ENCODE results near the gene CCDC170. TPM values are rescaled to one million over a fixed set of nuclear protein-coding genes. Genes with fewer than 3 reads are reported as not detected.

CCDC170 gene
- total RNA-seq, 5 donors from 2014 or later (not counting 1 experiment from before 2014, with no cell fraction given): 0.07 to 0.32 TPM; not detected in 3

DNA sequence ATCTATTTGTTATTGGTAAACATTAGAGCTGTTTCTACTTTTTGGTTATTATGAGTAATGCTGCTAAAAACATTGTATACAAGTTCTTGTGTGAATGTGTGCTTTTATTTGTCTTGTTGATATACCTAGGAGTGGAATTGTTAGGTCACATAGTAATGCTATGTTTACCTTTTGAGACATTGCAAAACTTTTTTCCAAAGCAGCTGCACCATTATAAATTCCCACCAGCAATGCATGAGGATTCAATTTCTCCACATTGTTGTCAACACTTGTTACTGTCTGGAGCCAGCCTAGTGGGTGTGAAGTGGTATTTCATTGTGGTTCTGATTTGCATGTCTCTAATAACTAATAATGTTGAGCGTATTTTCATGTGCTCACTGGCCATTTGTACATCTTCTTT lies 145.9 kb downstream of the CCDC170 start:
- ChIA-PET POLR2A (no interaction called here), CTCF (no interaction called here)
- H3K36me3 Mint-ChIP-seq: no peaks in the 10 kb centered on the region
- no peak overlapping the region for H3K4me3 Mint-ChIP-seq
- Histone ChIP-seq H3K4me3 (ENCODE audit: control insufficient read depth in 1 of 2, extremely low read depth in 1 of 2, low read length in 1 of 2) (no peak overlapping the region), H3K27me3 (replicated peaks in 1 of 2; ENCODE audit: control insufficient read depth in 2 of 2, extremely low read depth in 1 of 2, insufficient read depth in 2 of 2, low read length in 1 of 2) (no peaks in the 10 kb centered on the region), H3K4me1 (ENCODE audit: control insufficient read depth in 1 of 2, extremely low read depth in 1 of 2, insufficient read depth in 2 of 2, low read length in 2 of 2) (no peaks in the 10 kb centered on the region), H3K36me3 (ENCODE audit: control insufficient read depth in 2 of 2, extremely low read depth in 1 of 2, insufficient read depth in 1 of 2, low read length in 1 of 2) (no peaks in the 10 kb centered on the region), H3K27ac (ENCODE audit: low read length) (no peak overlapping the region), H3K9me3 (no peaks in the 10 kb centered on the region)
- no CpG with 5 or more reads among the region's 1 CpG for WGBS (ENCODE audit: insufficient coverage)
- no peak overlapping the region for H3K27ac Mint-ChIP-seq
- peaks cover 0 to 6% (median 0%) of the 10 kb centered on the region in 3 donors for H3K9me3 Mint-ChIP-seq
- no peak for ATAC-seq (replicated peaks in 1 of 4)
- H3K27me3 Mint-ChIP-seq: peaks cover 6 to 7% of the 10 kb centered on the region in 2 donors
- no peak for DNase-seq
- H3K4me1 Mint-ChIP-seq: no peaks in the 10 kb centered on the region

DNA sequence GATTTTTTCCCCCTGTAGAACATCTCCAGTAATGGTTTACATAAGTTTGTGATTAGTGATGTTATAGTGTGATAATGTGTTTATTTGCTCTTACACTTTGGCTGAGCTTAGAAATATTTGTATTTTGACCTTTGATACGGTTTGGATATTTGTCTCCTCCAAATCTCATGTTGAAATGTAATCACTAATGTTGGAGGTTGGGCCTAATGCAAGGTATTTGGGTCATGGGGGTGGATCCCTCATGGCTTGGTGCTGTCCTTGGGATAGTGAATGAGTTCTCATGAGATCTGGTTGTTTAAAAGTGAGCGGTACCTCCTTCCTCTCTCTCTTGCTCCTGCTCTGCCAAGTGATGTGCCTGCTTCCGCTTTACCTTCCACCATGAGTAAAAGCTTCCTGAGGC lies 147.2 kb downstream of the CCDC170 start:
- Mint-ChIP-seq H3K27me3 (peaks cover 13 to 14% of the 10 kb centered on the region in 2 donors), H3K9me3 (peaks cover 0 to 6% (median 0%) of the 10 kb centered on the region in 3 donors), H3K36me3 (no peaks in the 10 kb centered on the region), H3K4me3 (no peak overlapping the region), H3K27ac (no peak overlapping the region), H3K4me1 (no peaks in the 10 kb centered on the region)
- no peaks in the 10 kb centered on the region for H3K27me3 ChIP-seq (replicated peaks in 1 of 2; ENCODE audit: control insufficient read depth in 2 of 2, extremely low read depth in 1 of 2, insufficient read depth in 2 of 2, low read length in 1 of 2)
- H3K4me3 ChIP-seq (ENCODE audit: control insufficient read depth in 1 of 2, extremely low read depth in 1 of 2, low read length in 1 of 2): no peak overlapping the region
- ChIA-PET POLR2A (interaction anchor here in 1 of 2 donors (0.6 kb wide), 1 partner anchor 9 kb away, joined by 20 read pairs; no protein-coding TSS in a partner anchor), CTCF (interaction anchor here in 1 of 2 donors (0.5 kb wide), 1 partner anchor 66 kb away, joined by 3 read pairs; no protein-coding TSS in a partner anchor)
- no peak overlapping the region for H3K27ac ChIP-seq (ENCODE audit: low read length)
- H3K4me1 ChIP-seq (ENCODE audit: control insufficient read depth in 1 of 2, extremely low read depth in 1 of 2, insufficient read depth in 2 of 2, low read length in 2 of 2): no peaks in the 10 kb centered on the region
- ATAC-seq (replicated peaks in 1 of 4) (no peak), DNase-seq (no peak)
- no peaks in the 10 kb centered on the region for H3K9me3 ChIP-seq
- H3K36me3 ChIP-seq (ENCODE audit: control insufficient read depth in 2 of 2, extremely low read depth in 1 of 2, insufficient read depth in 1 of 2, low read length in 1 of 2): no peaks in the 10 kb centered on the region
- WGBS (ENCODE audit: insufficient coverage): no CpG with 5 or more reads among the region's 3 CpGs

DNA sequence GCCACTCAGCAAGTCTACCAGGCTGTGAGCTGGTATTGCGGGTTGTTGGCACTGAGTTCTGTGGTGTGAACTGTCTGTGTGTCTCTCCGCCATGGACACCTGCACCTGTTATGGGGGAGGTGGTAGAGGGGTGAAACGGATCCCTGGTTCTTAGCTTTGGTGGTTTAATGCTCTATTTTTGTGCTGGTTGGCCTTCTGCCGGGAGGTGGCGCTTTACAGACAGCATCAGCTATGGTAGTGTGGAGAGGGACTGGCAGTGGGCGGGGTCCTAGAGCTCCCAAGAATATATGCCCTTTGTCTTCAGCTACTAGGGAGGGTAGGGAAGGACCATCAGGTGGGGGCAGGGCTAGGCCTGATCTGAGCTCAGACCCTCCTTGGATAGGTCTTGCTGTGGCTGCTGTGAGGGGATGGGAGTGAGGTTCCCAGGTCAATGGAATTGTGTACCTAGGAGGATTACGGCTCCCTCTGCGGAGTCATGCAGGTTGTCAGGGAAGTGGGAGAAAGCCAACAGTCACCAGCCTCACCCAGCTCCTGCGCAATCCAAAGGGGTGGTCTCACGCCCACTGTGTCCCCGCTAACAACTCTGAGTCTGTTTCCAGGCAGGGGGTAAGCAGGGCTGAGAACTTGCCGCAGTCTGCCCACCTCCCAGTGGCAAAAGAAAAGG lies 154.3 kb downstream of the CCDC170 start:
- no peaks in the 10 kb centered on the region for H3K9me3 Mint-ChIP-seq
- POLR2A ChIA-PET: no interaction called here
- no peak overlapping the region for H3K4me3 Mint-ChIP-seq
- no peaks in the 10 kb centered on the region for H3K36me3 Mint-ChIP-seq
- H3K27me3 Mint-ChIP-seq: peaks cover 22 to 30% of the 10 kb centered on the region in 2 donors
- peaks cover 0 to 13% of the 10 kb centered on the region in 2 experiments for H3K27me3 ChIP-seq (replicated peaks in 1 of 2; ENCODE audit: control insufficient read depth in 2 of 2, extremely low read depth in 1 of 2, insufficient read depth in 2 of 2, low read length in 1 of 2)
- no peak overlapping the region for H3K4me3 ChIP-seq (ENCODE audit: control insufficient read depth in 1 of 2, extremely low read depth in 1 of 2, low read length in 1 of 2)
- no peak overlapping the region for H3K27ac Mint-ChIP-seq
- no peak overlapping the region for H3K27ac ChIP-seq (ENCODE audit: low read length)
- CTCF ChIA-PET: no interaction called here
- no peaks in the 10 kb centered on the region for H3K9me3 ChIP-seq
- no peaks in the 10 kb centered on the region for H3K4me1 ChIP-seq (ENCODE audit: control insufficient read depth in 1 of 2, extremely low read depth in 1 of 2, insufficient read depth in 2 of 2, low read length in 2 of 2)
- no peaks in the 10 kb centered on the region for H3K4me1 Mint-ChIP-seq
- no peak for DNase-seq
- no peaks in the 10 kb centered on the region for H3K36me3 ChIP-seq (ENCODE audit: control insufficient read depth in 2 of 2, extremely low read depth in 1 of 2, insufficient read depth in 1 of 2, low read length in 1 of 2)
- no peak for ATAC-seq (replicated peaks in 1 of 4)
- WGBS (ENCODE audit: insufficient coverage): 80% methylated on average over 9 of the region's 12 CpGs

DNA sequence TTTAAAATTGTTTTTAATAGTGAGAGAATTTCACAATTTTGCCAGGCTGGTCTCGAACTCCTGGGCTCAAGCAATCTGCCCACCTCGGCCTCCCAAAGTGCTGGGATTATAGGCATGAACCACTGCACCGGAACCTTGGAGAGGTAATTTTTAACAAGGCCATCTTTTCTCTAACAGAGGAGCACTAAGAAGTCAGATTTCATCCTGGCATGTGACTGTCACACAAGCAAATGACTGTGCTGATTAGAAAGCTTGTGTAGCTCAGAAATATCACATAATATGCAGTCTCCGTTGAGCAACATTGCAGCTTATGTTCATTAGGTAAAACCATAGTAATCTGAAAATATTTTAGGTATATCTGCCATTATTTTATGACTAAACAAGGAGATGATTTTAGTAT lies 156.0 kb downstream of the CCDC170 start:
- WGBS (ENCODE audit: insufficient coverage): no CpG with 5 or more reads among the region's 4 CpGs
- peaks cover 0 to 17% of the 10 kb centered on the region in 2 experiments for H3K27me3 ChIP-seq (replicated peaks in 1 of 2; ENCODE audit: control insufficient read depth in 2 of 2, extremely low read depth in 1 of 2, insufficient read depth in 2 of 2, low read length in 1 of 2)
- H3K4me3 ChIP-seq (ENCODE audit: control insufficient read depth in 1 of 2, extremely low read depth in 1 of 2, low read length in 1 of 2): no peak overlapping the region
- Mint-ChIP-seq H3K36me3 (peaks cover 2% of the 10 kb centered on the region), H3K9me3 (peaks cover 0 to 6% (median 1%) of the 10 kb centered on the region in 3 donors), H3K4me3 (no peak overlapping the region), H3K4me1 (no peaks in the 10 kb centered on the region), H3K27me3 (peaks cover 22 to 34% of the 10 kb centered on the region in 2 donors), H3K27ac (no peak overlapping the region)
- ATAC-seq (replicated peaks in 1 of 4) (no peak), DNase-seq (no peak)
- H3K9me3 ChIP-seq: no peaks in the 10 kb centered on the region
- CTCF ChIA-PET: no interaction called here
- no peaks in the 10 kb centered on the region for H3K36me3 ChIP-seq (ENCODE audit: control insufficient read depth in 2 of 2, extremely low read depth in 1 of 2, insufficient read depth in 1 of 2, low read length in 1 of 2)
- POLR2A ChIA-PET: interaction anchor here in 1 of 2 donors (0.7 kb wide), 1 partner anchor 9 kb away, joined by 20 read pairs; no protein-coding TSS in a partner anchor
- H3K4me1 ChIP-seq (ENCODE audit: control insufficient read depth in 1 of 2, extremely low read depth in 1 of 2, insufficient read depth in 2 of 2, low read length in 2 of 2): no peaks in the 10 kb centered on the region
- no peak overlapping the region for H3K27ac ChIP-seq (ENCODE audit: low read length)

DNA sequence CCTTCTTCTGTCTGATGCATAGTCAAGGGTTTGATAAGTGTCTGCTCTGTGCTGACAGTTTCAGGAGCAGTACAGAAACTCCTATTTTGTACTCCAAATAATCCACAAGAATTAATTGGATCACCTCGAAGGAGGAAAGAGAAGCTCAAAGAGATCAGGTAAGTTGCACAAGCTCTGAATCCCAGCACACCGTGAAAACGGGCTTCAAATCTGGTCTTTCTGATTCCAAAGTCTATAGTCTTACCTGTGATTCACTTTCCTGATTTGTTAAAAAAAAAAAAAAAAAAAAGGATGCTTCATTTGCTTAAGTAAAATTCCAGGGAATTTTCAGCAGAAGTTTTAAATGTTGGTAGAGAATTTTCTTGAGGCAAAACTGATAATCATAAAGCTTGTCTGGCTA lies 157.8 kb downstream of the CCDC170 start:
- no peak for DNase-seq
- H3K4me3 Mint-ChIP-seq: no peak overlapping the region
- no CpG with 5 or more reads among the region's 3 CpGs for WGBS (ENCODE audit: insufficient coverage)
- no peaks in the 10 kb centered on the region for H3K36me3 ChIP-seq (ENCODE audit: control insufficient read depth in 2 of 2, extremely low read depth in 1 of 2, insufficient read depth in 1 of 2, low read length in 1 of 2)
- no peaks in the 10 kb centered on the region for H3K9me3 ChIP-seq
- H3K27me3 ChIP-seq (replicated peaks in 1 of 2; ENCODE audit: control insufficient read depth in 2 of 2, extremely low read depth in 1 of 2, insufficient read depth in 2 of 2, low read length in 1 of 2): peaks cover 0 to 17% of the 10 kb centered on the region in 2 experiments
- peaks cover 0 to 13% (median 4%) of the 10 kb centered on the region in 3 donors for H3K9me3 Mint-ChIP-seq
- CTCF ChIA-PET: interaction anchor here in 1 of 2 donors (0.6 to 0.7 kb wide), 2 partner anchors 39 to 407 kb away, joined by 3 to 4 read pairs; no protein-coding TSS in a partner anchor
- no peak overlapping the region for H3K27ac Mint-ChIP-seq
- no peaks in the 10 kb centered on the region for H3K4me1 ChIP-seq (ENCODE audit: control insufficient read depth in 1 of 2, extremely low read depth in 1 of 2, insufficient read depth in 2 of 2, low read length in 2 of 2)
- no peaks in the 10 kb centered on the region for H3K4me1 Mint-ChIP-seq
- POLR2A ChIA-PET: no interaction called here
- ATAC-seq (replicated peaks in 1 of 4): no peak
- peaks cover 13 to 24% of the 10 kb centered on the region in 2 donors for H3K27me3 Mint-ChIP-seq
- no peak overlapping the region for H3K27ac ChIP-seq (ENCODE audit: low read length)
- no peak overlapping the region for H3K4me3 ChIP-seq (ENCODE audit: control insufficient read depth in 1 of 2, extremely low read depth in 1 of 2, low read length in 1 of 2)
- peaks cover 3% of the 10 kb centered on the region for H3K36me3 Mint-ChIP-seq

DNA sequence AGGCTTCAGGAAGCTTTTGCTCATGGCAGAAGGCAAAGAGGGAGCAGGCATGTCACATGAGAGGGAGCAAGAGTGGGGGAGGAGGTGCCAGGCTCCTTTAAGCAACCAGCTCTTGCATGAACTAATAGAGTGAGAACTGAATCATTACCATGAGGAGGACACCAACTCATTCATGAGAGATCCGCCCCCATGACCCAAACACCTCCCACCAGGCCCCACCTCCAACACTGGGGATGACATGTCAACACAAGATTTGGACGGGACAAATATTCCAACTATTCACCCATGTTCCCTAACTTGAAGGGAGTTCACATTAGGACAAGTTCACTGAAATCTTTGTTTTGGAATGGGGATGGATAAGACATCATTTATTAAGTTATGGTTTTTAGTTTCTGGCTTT lies 158.5 kb downstream of the CCDC170 start:
- H3K4me3 ChIP-seq (ENCODE audit: control insufficient read depth in 1 of 2, extremely low read depth in 1 of 2, low read length in 1 of 2): no peak overlapping the region
- H3K9me3 Mint-ChIP-seq: peaks cover 0 to 13% (median 4%) of the 10 kb centered on the region in 3 donors
- CTCF ChIA-PET: interaction anchor here in 1 of 2 donors (0.6 to 0.7 kb wide), 3 partner anchors 38 to 473 kb away, joined by 3 to 4 read pairs (median 3); no protein-coding TSS in a partner anchor
- 80% methylated on average over 1 of the region's 2 CpGs for whole genome bisulfite sequencing (ENCODE audit: insufficient coverage)
- DNase-seq (no peak), ATAC-seq (replicated peaks in 1 of 4) (no peak)
- no peaks in the 10 kb centered on the region for H3K4me1 Mint-ChIP-seq
- H3K27ac ChIP-seq (ENCODE audit: low read length): no peak overlapping the region
- no peaks in the 10 kb centered on the region for H3K36me3 ChIP-seq (ENCODE audit: control insufficient read depth in 2 of 2, extremely low read depth in 1 of 2, insufficient read depth in 1 of 2, low read length in 1 of 2)
- POLR2A ChIA-PET: no interaction called here
- H3K4me1 ChIP-seq (ENCODE audit: control insufficient read depth in 1 of 2, extremely low read depth in 1 of 2, insufficient read depth in 2 of 2, low read length in 2 of 2): no peaks in the 10 kb centered on the region
- H3K36me3 Mint-ChIP-seq: peaks cover 3% of the 10 kb centered on the region
- peaks cover 12 to 20% of the 10 kb centered on the region in 2 donors for H3K27me3 Mint-ChIP-seq
- no peaks in the 10 kb centered on the region for H3K9me3 ChIP-seq
- H3K27me3 ChIP-seq (replicated peaks in 1 of 2; ENCODE audit: control insufficient read depth in 2 of 2, extremely low read depth in 1 of 2, insufficient read depth in 2 of 2, low read length in 1 of 2): peaks cover 0 to 17% of the 10 kb centered on the region in 2 experiments
- H3K4me3 Mint-ChIP-seq: no peak overlapping the region
- no peak overlapping the region for H3K27ac Mint-ChIP-seq

Data from T-cell (primary cell).